GM23248 (cell line): Measurements from ENCODE around the gene JAML.

Source experiments
- EZH2 ChIP-seq: fragments of 200-600 bp; sonication (generic); IDR thresholded peaks from 2 replicates; pipeline ENCODE4 v1.6.1; 2018; ENCODE audit warnings: antibody characterized with exemption, mild to moderate bottlenecking; ENCODE audit not compliant: insufficient read depth, poor library complexity, severe bottlenecking
- EZH2phosphoT487 ChIP-seq: fragments of 200-600 bp; sonication (generic); IDR thresholded peaks from 2 replicates; pipeline ENCODE4 v1.6.1; 2018; ENCODE audit warnings: antibody characterized with exemption, moderate library complexity, mild to moderate bottlenecking, low read depth; ENCODE audit not compliant: insufficient read depth

GRCh38 chr11:118243993-118244762 lies 19.4 kb upstream of the JAML start:
- no peak for TF ChIP-seq EZH2phosphoT487
- TF ChIP-seq EZH2 = no peak
